ENCODE measurements around the gene ZNF23.

ZNF23 gene

GRCh38 chr16:71414038-71414437 lies 48.0 kb downstream of the ZNF23 start:
- Histone ChIP-seq H3K36me3 (ENCODE audit: control insufficient read depth, insufficient read depth, low read length) (no peaks in the 10 kb centered on the region), H3K27me3 (ENCODE audit: control insufficient read depth, insufficient read depth, low read length, poor library complexity, severe bottlenecking) (no peaks in the 10 kb centered on the region), H3K9me3 (ENCODE audit: control insufficient read depth, low read length) (no peaks in the 10 kb centered on the region), H3K4me3 (ENCODE audit: insufficient read depth, low read depth, low read length) (no peak overlapping the region), H3K27ac (ENCODE audit: insufficient read depth, low read depth, low read length, poor library complexity, severe bottlenecking) (no peak overlapping the region), H3K4me1 (ENCODE audit: control insufficient read depth, insufficient read depth, low read length) (no peaks in the 10 kb centered on the region)
- 97 to 98% methylated on average over 5 of the region's 5 CpGs for WGBS, 2 experiments

- no peaks in the 10 kb centered on the region for H3K36me3 ChIP-seq (ENCODE audit: control insufficient read depth, insufficient read depth, low read length)
- H3K27me3 ChIP-seq (ENCODE audit: control insufficient read depth, insufficient read depth, low read length, poor library complexity, severe bottlenecking) = no peaks in the 10 kb centered on the region
- H3K4me1 ChIP-seq (ENCODE audit: control insufficient read depth, insufficient read depth, low read length) = no peaks in the 10 kb centered on the region
- H3K4me3 ChIP-seq (ENCODE audit: insufficient read depth, low read depth, low read length) = no peak overlapping the region
- no peak overlapping the region for H3K27ac ChIP-seq (ENCODE audit: insufficient read depth, low read depth, low read length, poor library complexity, severe bottlenecking)
- no peaks in the 10 kb centered on the region for H3K9me3 ChIP-seq (ENCODE audit: control insufficient read depth, low read length)
- 90 to 94% methylated on average over 4 of the region's 4 CpGs for WGBS, 2 experiments
Observed at GRCh38 chr16:71413341-71413740, 48.7 kb downstream of the ZNF23 start.

GRCh38 chr16:71412270-71413160 lies 49.5 kb downstream of the ZNF23 start:
- Histone ChIP-seq H3K27ac (ENCODE audit: insufficient read depth, low read depth, low read length, poor library complexity, severe bottlenecking) (no peak overlapping the region), H3K9me3 (ENCODE audit: control insufficient read depth, low read length) (no peaks in the 10 kb centered on the region), H3K4me3 (ENCODE audit: insufficient read depth, low read depth, low read length) (peak overlapping the region; percentile 40), H3K4me1 (ENCODE audit: control insufficient read depth, insufficient read depth, low read length) (no peaks in the 10 kb centered on the region), H3K27me3 (ENCODE audit: control insufficient read depth, insufficient read depth, low read length, poor library complexity, severe bottlenecking) (no peaks in the 10 kb centered on the region), H3K36me3 (ENCODE audit: control insufficient read depth, insufficient read depth, low read length) (no peaks in the 10 kb centered on the region)
- WGBS, 2 experiments = 12% methylated on average over 24 of the region's 24 CpGs

GRCh38 chr16:71410146-71410545 lies 51.9 kb downstream of the ZNF23 start:
- WGBS, 2 experiments = 94 to 95% methylated on average over 5 of the region's 5 CpGs
- Histone ChIP-seq H3K36me3 (ENCODE audit: control insufficient read depth, insufficient read depth, low read length) (no peaks in the 10 kb centered on the region), H3K27me3 (ENCODE audit: control insufficient read depth, insufficient read depth, low read length, poor library complexity, severe bottlenecking) (no peaks in the 10 kb centered on the region), H3K27ac (ENCODE audit: insufficient read depth, low read depth, low read length, poor library complexity, severe bottlenecking) (no peak overlapping the region), H3K9me3 (ENCODE audit: control insufficient read depth, low read length) (no peaks in the 10 kb centered on the region), H3K4me3 (ENCODE audit: insufficient read depth, low read depth, low read length) (no peak overlapping the region), H3K4me1 (ENCODE audit: control insufficient read depth, insufficient read depth, low read length) (no peaks in the 10 kb centered on the region)

GRCh38 chr16:71409011-71409775 lies 52.9 kb downstream of the ZNF23 start:
- Histone ChIP-seq H3K27ac (ENCODE audit: insufficient read depth, low read depth, low read length, poor library complexity, severe bottlenecking) (no peak overlapping the region), H3K9me3 (ENCODE audit: control insufficient read depth, low read length) (no peaks in the 10 kb centered on the region), H3K36me3 (ENCODE audit: control insufficient read depth, insufficient read depth, low read length) (no peaks in the 10 kb centered on the region), H3K4me3 (ENCODE audit: insufficient read depth, low read depth, low read length) (no peak overlapping the region), H3K27me3 (ENCODE audit: control insufficient read depth, insufficient read depth, low read length, poor library complexity, severe bottlenecking) (no peaks in the 10 kb centered on the region), H3K4me1 (ENCODE audit: control insufficient read depth, insufficient read depth, low read length) (no peaks in the 10 kb centered on the region)
- WGBS, 2 experiments = 89 to 91% methylated on average over 16 of the region's 16 CpGs

- 89 to 90% methylated on average over 3 of the region's 3 CpGs for WGBS, 2 experiments
- H3K9me3 ChIP-seq (ENCODE audit: control insufficient read depth, low read length) = no peaks in the 10 kb centered on the region
- no peak overlapping the region for H3K27ac ChIP-seq (ENCODE audit: insufficient read depth, low read depth, low read length, poor library complexity, severe bottlenecking)
- no peaks in the 10 kb centered on the region for H3K4me1 ChIP-seq (ENCODE audit: control insufficient read depth, insufficient read depth, low read length)
- H3K4me3 ChIP-seq (ENCODE audit: insufficient read depth, low read depth, low read length) = no peak overlapping the region
- no peaks in the 10 kb centered on the region for H3K36me3 ChIP-seq (ENCODE audit: control insufficient read depth, insufficient read depth, low read length)
- H3K27me3 ChIP-seq (ENCODE audit: control insufficient read depth, insufficient read depth, low read length, poor library complexity, severe bottlenecking) = no peaks in the 10 kb centered on the region
Observed at GRCh38 chr16:71408536-71408935, 53.5 kb downstream of the ZNF23 start.

- 83 to 88% methylated on average over 1 of the region's 1 CpG for WGBS, 2 experiments
Observed at GRCh38 chr16:71407731-71408130, 54.3 kb downstream of the ZNF23 start.

GRCh38 chr16:71406724-71407123 lies 55.3 kb downstream of the ZNF23 start:
- H3K27ac ChIP-seq (ENCODE audit: insufficient read depth, low read depth, low read length, poor library complexity, severe bottlenecking) = no peak overlapping the region
- no peaks in the 10 kb centered on the region for H3K27me3 ChIP-seq (ENCODE audit: control insufficient read depth, insufficient read depth, low read length, poor library complexity, severe bottlenecking)
- no peaks in the 10 kb centered on the region for H3K9me3 ChIP-seq (ENCODE audit: control insufficient read depth, low read length)
- 84 to 87% methylated on average over 8 of the region's 8 CpGs for WGBS, 2 experiments
- no peaks in the 10 kb centered on the region for H3K4me1 ChIP-seq (ENCODE audit: control insufficient read depth, insufficient read depth, low read length)
- H3K36me3 ChIP-seq (ENCODE audit: control insufficient read depth, insufficient read depth, low read length) = no peaks in the 10 kb centered on the region
- no peak overlapping the region for H3K4me3 ChIP-seq (ENCODE audit: insufficient read depth, low read depth, low read length)

More at GRCh38 chr16:71407731-71408130, 54.3 kb downstream of the ZNF23 start:
- Histone ChIP-seq H3K4me3 (ENCODE audit: insufficient read depth, low read depth, low read length) (no peak overlapping the region), H3K4me1 (ENCODE audit: control insufficient read depth, insufficient read depth, low read length) (no peaks in the 10 kb centered on the region), H3K36me3 (ENCODE audit: control insufficient read depth, insufficient read depth, low read length) (no peaks in the 10 kb centered on the region), H3K27me3 (ENCODE audit: control insufficient read depth, insufficient read depth, low read length, poor library complexity, severe bottlenecking) (no peaks in the 10 kb centered on the region), H3K9me3 (ENCODE audit: control insufficient read depth, low read length) (no peaks in the 10 kb centered on the region), H3K27ac (ENCODE audit: insufficient read depth, low read depth, low read length, poor library complexity, severe bottlenecking) (no peak overlapping the region)

- WGBS, 2 experiments = 94 to 95% methylated on average over 5 of the region's 5 CpGs
- no peak overlapping the region for H3K4me3 ChIP-seq (ENCODE audit: insufficient read depth, low read depth, low read length)
- H3K9me3 ChIP-seq (ENCODE audit: control insufficient read depth, low read length) = no peaks in the 10 kb centered on the region
- no peak overlapping the region for H3K27ac ChIP-seq (ENCODE audit: insufficient read depth, low read depth, low read length, poor library complexity, severe bottlenecking)
- no peaks in the 10 kb centered on the region for H3K36me3 ChIP-seq (ENCODE audit: control insufficient read depth, insufficient read depth, low read length)
- H3K4me1 ChIP-seq (ENCODE audit: control insufficient read depth, insufficient read depth, low read length) = no peaks in the 10 kb centered on the region
- H3K27me3 ChIP-seq (ENCODE audit: control insufficient read depth, insufficient read depth, low read length, poor library complexity, severe bottlenecking) = no peaks in the 10 kb centered on the region
Observed at GRCh38 chr16:71406316-71406715, 55.7 kb downstream of the ZNF23 start.

- H3K4me3 ChIP-seq (ENCODE audit: insufficient read depth, low read depth, low read length) = no peak overlapping the region
- H3K36me3 ChIP-seq (ENCODE audit: control insufficient read depth, insufficient read depth, low read length) = no peaks in the 10 kb centered on the region
- H3K4me1 ChIP-seq (ENCODE audit: control insufficient read depth, insufficient read depth, low read length) = no peaks in the 10 kb centered on the region
- no peak overlapping the region for H3K27ac ChIP-seq (ENCODE audit: insufficient read depth, low read depth, low read length, poor library complexity, severe bottlenecking)
- no peaks in the 10 kb centered on the region for H3K9me3 ChIP-seq (ENCODE audit: control insufficient read depth, low read length)
- H3K27me3 ChIP-seq (ENCODE audit: control insufficient read depth, insufficient read depth, low read length, poor library complexity, severe bottlenecking) = no peaks in the 10 kb centered on the region
- WGBS, 2 experiments = 90 to 97% methylated on average over 4 of the region's 4 CpGs
Observed at GRCh38 chr16:71404364-71404763, 57.7 kb downstream of the ZNF23 start.

Data from ectodermal cell (in vitro differentiated cells).